ENCODE results near the gene GNAZ.

Gene GNAZ

GRCh38 chr22:23157560-23158515 lies 87.5 kb downstream of the GNAZ start:
- no peak overlapping the region for H3K27ac ChIP-seq
- no peak for TF ChIP-seq CTCF (conservative IDR thresholded peaks at IDR 0.05)

GRCh38 chr22:23158516-23159290 lies 88.4 kb downstream of the GNAZ start:
- no peak overlapping the region for H3K27ac ChIP-seq
- TF ChIP-seq CTCF (conservative IDR thresholded peaks at IDR 0.05), result no peak

GRCh38 chr22:23159291-23159630 lies 88.9 kb downstream of the GNAZ start:
- no peak overlapping the region for H3K27ac ChIP-seq
- no peak for TF ChIP-seq CTCF (conservative IDR thresholded peaks at IDR 0.05)

GRCh38 chr22:23161029-23161428 lies 90.7 kb downstream of the GNAZ start:
- no peak for TF ChIP-seq CTCF (conservative IDR thresholded peaks at IDR 0.05)

GRCh38 chr22:23161574-23161973 lies 91.3 kb downstream of the GNAZ start:
- no peak for TF ChIP-seq CTCF (conservative IDR thresholded peaks at IDR 0.05)
- H3K27ac ChIP-seq, result peak overlapping the region; percentile 83; the same call in 1 of the 2 replicates

More at GRCh38 chr22:23161029-23161428, 90.7 kb downstream of the GNAZ start:
- H3K27ac ChIP-seq, result peak overlapping the region; percentile 83; the same call in 1 of the 2 replicates

GRCh38 chr22:23163665-23164064 lies 93.3 kb downstream of the GNAZ start:
- H3K27ac ChIP-seq, result peak overlapping the region; percentile 83
- no peak for TF ChIP-seq CTCF (conservative IDR thresholded peaks at IDR 0.05)

GRCh38 chr22:23164091-23164490 lies 93.8 kb downstream of the GNAZ start:
- no peak for TF ChIP-seq CTCF (conservative IDR thresholded peaks at IDR 0.05)
- peak overlapping the region; percentile 83 for H3K27ac ChIP-seq
